Inferior parietal cortex (tissue), 1 donor: ENCODE results near the gene MYO1E.
"Not testable (repeated sequence)": the region's sequence is repeated elsewhere in the genome, so short reads cannot be mapped to it uniquely, and the experiment has no call there.

Source experiments
- DNase-seq: peaks from one replicate; pipeline ENCODE4 v3.0.0-alpha.2; 2016; ENCODE audit errors: extremely low spot score

MYO1E gene

GRCh38 chr15:59372352-59373211 lies at the start of gene MYO1E:
Gene MYO1E (minus strand): TSS chr15:59372871. CDS start chr15:59372500, 371 bp downstream.
- peak; percentile 96 for DNase-seq

- DNase-seq, result no peak
These were observed 48.4 kb upstream of the MYO1E start for GRCh38 chr15:59420986-59421618.

GRCh38 chr15:59420108-59420507 lies 47.4 kb upstream of the MYO1E start:
- no peak for DNase-seq

- DNase-seq, result no peak
These were observed 46.5 kb upstream of the MYO1E start for GRCh38 chr15:59419170-59419569.

GRCh38 chr15:59416816-59417215 lies 44.1 kb upstream of the MYO1E start:
- no peak for DNase-seq

- no peak for DNase-seq
These were observed 40.9 kb upstream of the MYO1E start for GRCh38 chr15:59413577-59413976.

GRCh38 chr15:59410391-59410896 lies 37.8 kb upstream of the MYO1E start:
- no peak for DNase-seq

GRCh38 chr15:59407946-59408345 lies 35.3 kb upstream of the MYO1E start:
- no peak for DNase-seq

- no peak for DNase-seq
These were observed 33.8 kb upstream of the MYO1E start for GRCh38 chr15:59406446-59406845.

- DNase-seq, result no peak
These were observed 32.4 kb upstream of the MYO1E start for GRCh38 chr15:59405079-59405478.

- no peak for DNase-seq
These were observed 29.3 kb upstream of the MYO1E start for GRCh38 chr15:59401824-59402569.

- DNase-seq, result not testable (repeated sequence)
These were observed 28.6 kb upstream of the MYO1E start for GRCh38 chr15:59401051-59401823.

- DNase-seq, result no peak
These were observed 27.6 kb upstream of the MYO1E start for GRCh38 chr15:59400103-59400813.

- DNase-seq, result no peak
These were observed 26.9 kb upstream of the MYO1E start for GRCh38 chr15:59399465-59400102.

- no peak for DNase-seq
These were observed 25.5 kb upstream of the MYO1E start for GRCh38 chr15:59398220-59398619.

GRCh38 chr15:59396679-59397078 lies 24.0 kb upstream of the MYO1E start:
- DNase-seq, result no peak

- DNase-seq, result no peak
These were observed 23.5 kb upstream of the MYO1E start for GRCh38 chr15:59396211-59396610.

GRCh38 chr15:59394166-59394661 lies 21.5 kb upstream of the MYO1E start:
- DNase-seq, result no peak

- no peak for DNase-seq
These were observed 19.6 kb upstream of the MYO1E start for GRCh38 chr15:59392299-59392698.

- DNase-seq, result no peak
These were observed 16.0 kb upstream of the MYO1E start for GRCh38 chr15:59388670-59389069.
